ENCODE measurements around the gene CDK6.

CDK6 gene

GRCh38 chr7:92639213-92639896 lies 197.0 kb downstream of the CDK6 start:
- DNase-seq: no peak

- DNase-seq: no peak
These were observed 200.3 kb downstream of the CDK6 start for GRCh38 chr7:92636018-92636560.

- DNase-seq: no peak
These were observed 200.8 kb downstream of the CDK6 start for GRCh38 chr7:92635538-92635937.

GRCh38 chr7:92634924-92635519 lies 201.4 kb downstream of the CDK6 start:
- DNase-seq: no peak

- no peak for DNase-seq
These were observed 202.2 kb downstream of the CDK6 start for GRCh38 chr7:92634205-92634604.

GRCh38 chr7:92633211-92633906 lies 203.0 kb downstream of the CDK6 start:
- DNase-seq: peak; percentile 67

- DNase-seq: no peak
These were observed 203.6 kb downstream of the CDK6 start for GRCh38 chr7:92632791-92633190.

GRCh38 chr7:92631850-92632487 lies 204.4 kb downstream of the CDK6 start:
- no peak for DNase-seq

GRCh38 chr7:92631067-92631849 lies 205.1 kb downstream of the CDK6 start:
- DNase-seq: no peak

- DNase-seq: no peak
These were observed 206.6 kb downstream of the CDK6 start for GRCh38 chr7:92629779-92630178.

GRCh38 chr7:92627956-92628355 lies 208.4 kb downstream of the CDK6 start:
- no peak for DNase-seq

GRCh38 chr7:92626281-92626809 lies 210.0 kb downstream of the CDK6 start:
- DNase-seq: no peak

- no peak for DNase-seq
These were observed 210.8 kb downstream of the CDK6 start for GRCh38 chr7:92625617-92626016.

- no peak for DNase-seq
These were observed 211.9 kb downstream of the CDK6 start for GRCh38 chr7:92624298-92624996.

GRCh38 chr7:92623544-92623943 lies 212.8 kb downstream of the CDK6 start:
- DNase-seq: no peak

GRCh38 chr7:92622685-92623084 lies 213.7 kb downstream of the CDK6 start:
- no peak for DNase-seq

GRCh38 chr7:92622030-92622429 lies 214.3 kb downstream of the CDK6 start:
- DNase-seq: no peak

GRCh38 chr7:92621561-92622023 lies 214.8 kb downstream of the CDK6 start:
- DNase-seq: no peak

GRCh38 chr7:92621026-92621540 lies 215.3 kb downstream of the CDK6 start:
- DNase-seq: peak; percentile 27

GRCh38 chr7:92615861-92616260 lies 220.5 kb downstream of the CDK6 start:
- no peak for DNase-seq

GRCh38 chr7:92614660-92615174 lies 221.7 kb downstream of the CDK6 start:
- DNase-seq: no peak

Data from SIG-M5 (cell line).